Keratinocyte (primary cell): ENCODE results near the gene SIDT1. TPM values are rescaled to one million over a fixed set of nuclear protein-coding genes. Genes with fewer than 3 reads are reported as not detected.

Experiments
- DNase-seq: peaks from one replicate; pipeline ENCODE4 v3.0.0-alpha.2; 2011; ENCODE audit warnings: low read depth, missing footprints, low spot score
- FAIRE-seq: peaks from 2 replicates; lab custom pipeline; 2011; peaks lifted over from hg19 to GRCh38; lab: Jason Lieb, UNC
- H2AFZ ChIP-seq: 2 replicates; pipeline ENCODE4 v1.6.0; 2012; ENCODE audit warnings: low read length, control low read depth, inconsistent platforms; ENCODE audit not compliant: control insufficient read depth
- H3K27ac ChIP-seq: 2 replicates; pipeline ENCODE4 v1.5.1; 2011; ENCODE audit warnings: low read length; ENCODE audit not compliant: control insufficient read depth, insufficient read depth
- H3K27me3 ChIP-seq: 3 replicates; pipeline ENCODE4 v1.6.0; 2011; ENCODE audit warnings: low read length; ENCODE audit not compliant: control insufficient read depth, insufficient read depth; ENCODE audit errors: extremely low read depth
- H3K36me3 ChIP-seq, 2 experiments: 2 replicates in 1 of 2; 3 replicates in 1 of 2; pipeline ENCODE4 v1.5.1; 2011; ENCODE audit warnings: low read length in 2 of 2, mild to moderate bottlenecking in 1 of 2; ENCODE audit not compliant: control insufficient read depth in 2 of 2, insufficient read depth in 2 of 2; ENCODE audit errors: extremely low read depth in 1 of 2
- H3K4me1 ChIP-seq: 3 replicates; pipeline ENCODE4 v1.5.1; 2011; ENCODE audit warnings: low read length; ENCODE audit not compliant: control insufficient read depth, insufficient read depth; ENCODE audit errors: extremely low read depth
- H3K4me2 ChIP-seq: 3 replicates; pipeline ENCODE4 v1.6.0; 2011; ENCODE audit warnings: low read depth, low read length; ENCODE audit not compliant: control insufficient read depth, insufficient read depth; ENCODE audit errors: extremely low read depth
- H3K4me3 ChIP-seq, 3 experiments: fragments of 200-600 bp in 1 of 3; sonication (generic) in 1 of 3; 2 replicates in 2 of 3; 3 replicates in 1 of 3; pipeline ENCODE4 v1.5.1; 2011 to 2016; ENCODE audit warnings: low read length in 3 of 3, mild to moderate bottlenecking in 3 of 3, control low read depth in 2 of 3, inconsistent platforms in 1 of 3, low read depth in 1 of 3, mixed read lengths in 1 of 3, mixed run types in 1 of 3, moderate library complexity in 1 of 3; ENCODE audit not compliant: control insufficient read depth in 2 of 3, insufficient read depth in 2 of 3; ENCODE audit errors: extremely low read depth in 1 of 3
- H3K79me2 ChIP-seq: 2 replicates; pipeline ENCODE4 v1.6.0; 2012; ENCODE audit warnings: low read length; ENCODE audit not compliant: control insufficient read depth, insufficient read depth
- H3K9ac ChIP-seq: 3 replicates; pipeline ENCODE4 v1.6.0; 2011; ENCODE audit warnings: low read length; ENCODE audit not compliant: control insufficient read depth, insufficient read depth; ENCODE audit errors: extremely low read depth
- H3K9me1 ChIP-seq: 3 replicates; pipeline ENCODE4 v1.6.0; 2011; ENCODE audit warnings: low read length; ENCODE audit not compliant: control insufficient read depth, insufficient read depth; ENCODE audit errors: extremely low read depth
- H3K9me3 ChIP-seq: 2 replicates; pipeline ENCODE4 v1.5.1; 2012; ENCODE audit warnings: low read depth, low read length; ENCODE audit not compliant: control insufficient read depth
- H4K20me1 ChIP-seq: 3 replicates; pipeline ENCODE4 v1.6.0; 2011; ENCODE audit warnings: low read length; ENCODE audit not compliant: control insufficient read depth, insufficient read depth; ENCODE audit errors: extremely low read depth
- CTCF ChIP-seq, 3 experiments: IDR thresholded peaks in 1 of 3; conservative IDR thresholded peaks in 1 of 3; optimal IDR thresholded peaks in 1 of 3; 2 replicates in 2 of 3; 3 replicates in 1 of 3; pipeline versions ENCODE3 to v1.5.1; 2011; ENCODE audit warnings: low read length in 3 of 3, mild to moderate bottlenecking in 3 of 3, moderate library complexity in 2 of 3, control low read depth in 1 of 3, inconsistent platforms in 1 of 3; ENCODE audit not compliant: insufficient read depth in 2 of 3; ENCODE audit errors: extremely low read depth in 1 of 3
- EZH2 ChIP-seq: IDR thresholded peaks from one replicate; pipeline ENCODE4 v1.6.1; 2012; ENCODE audit warnings: inconsistent platforms, mild to moderate bottlenecking, low read length, moderate library complexity
- dilution Hi-C: fragments of 300-500 bp; cut with MboI; formaldehyde crosslinking; loops from one replicate; pipeline ENCODE4 v1.7.0; 2020; ENCODE audit warnings: low sequenced_read_pairs; ENCODE audit not compliant: extremely low pct_ligation_motif_present
- polyA plus RNA-seq, 5 experiments: library from polyadenylated mRNA; depleted of rRNA in 3 of 5; stranded (reverse) in 3 of 5; stranded (forward) in 1 of 5; unstranded in 1 of 5; fragments of >200 nt; gene quantifications; 1 replicate in 1 of 5; 2 replicates in 3 of 5; 3 replicates in 1 of 5; pipeline versions ENCODE4 v1.2.1 to v1.2.3, GENCODE V29; 2011 to 2012; ENCODE audit warnings: missing spikeins in 2 of 5, low read depth in 1 of 5, low replicate concordance in 1 of 5

SIDT1 gene
- polyA plus RNA-seq, 1 donor (not counting 4 experiments of a cell fraction or from before 2014, with no cell fraction given) = 0.12 TPM

- FAIRE-seq (no peak), DNase-seq (no peak)
- no peak overlapping the region for H3K27ac ChIP-seq
- dilution Hi-C loops = no loop called here
- H3K4me2 ChIP-seq = no peak overlapping the region
- no peak overlapping the region for H3K4me3 ChIP-seq
- H3K9me1 ChIP-seq = no peaks in the 10 kb centered on the region
- TF ChIP-seq CTCF (optimal IDR thresholded peaks at IDR 0.05 in 1 of 3, IDR thresholded peaks at IDR 0.05 in 1 of 3, conservative IDR thresholded peaks at IDR 0.05 in 1 of 3; ENCODE audit: extremely low read depth in 1 of 3, insufficient read depth in 2 of 3, low read length in 3 of 3) (no peak), EZH2 (no peak)
- H3K79me2 ChIP-seq = no peaks in the 10 kb centered on the region
- H3K9ac ChIP-seq = no peak overlapping the region
- no peak overlapping the region for H2AFZ ChIP-seq
- no peaks in the 10 kb centered on the region for H3K9me3 ChIP-seq
- H3K27me3 ChIP-seq = no peaks in the 10 kb centered on the region
- no peaks in the 10 kb centered on the region for H3K4me1 ChIP-seq
- no peaks in the 10 kb centered on the region for H4K20me1 ChIP-seq
- peaks cover 0 to 5% of the 10 kb centered on the region in 2 experiments for H3K36me3 ChIP-seq
These were observed 122.5 kb downstream of the SIDT1 start for GRCh38 chr3:113654851-113655250.

- H3K36me3 ChIP-seq = peaks cover 6 to 8% of the 10 kb centered on the region in 2 experiments
- no peak overlapping the region for H2AFZ ChIP-seq
- dilution Hi-C loops = no loop called here
- H3K9me1 ChIP-seq = no peaks in the 10 kb centered on the region
- FAIRE-seq = no peak
- no peaks in the 10 kb centered on the region for H3K27me3 ChIP-seq
- no peaks in the 10 kb centered on the region for H3K79me2 ChIP-seq
- no peak overlapping the region for H3K9ac ChIP-seq
- no peaks in the 10 kb centered on the region for H3K9me3 ChIP-seq
- H3K4me1 ChIP-seq = no peaks in the 10 kb centered on the region
- no peak for DNase-seq
- H4K20me1 ChIP-seq = no peaks in the 10 kb centered on the region
- TF ChIP-seq CTCF (optimal IDR thresholded peaks at IDR 0.05 in 1 of 3, IDR thresholded peaks at IDR 0.05 in 1 of 3, conservative IDR thresholded peaks at IDR 0.05 in 1 of 3; ENCODE audit: extremely low read depth in 1 of 3, insufficient read depth in 2 of 3, low read length in 3 of 3) = no peak
- no peak for TF ChIP-seq EZH2
- no peak overlapping the region for H3K4me2 ChIP-seq
- no peak overlapping the region for H3K27ac ChIP-seq
- H3K4me3 ChIP-seq = no peak overlapping the region
These were observed 125.8 kb downstream of the SIDT1 start for GRCh38 chr3:113658107-113658506.
